ENCODE measurements around the gene GTSF1L.

GTSF1L gene

DNA sequence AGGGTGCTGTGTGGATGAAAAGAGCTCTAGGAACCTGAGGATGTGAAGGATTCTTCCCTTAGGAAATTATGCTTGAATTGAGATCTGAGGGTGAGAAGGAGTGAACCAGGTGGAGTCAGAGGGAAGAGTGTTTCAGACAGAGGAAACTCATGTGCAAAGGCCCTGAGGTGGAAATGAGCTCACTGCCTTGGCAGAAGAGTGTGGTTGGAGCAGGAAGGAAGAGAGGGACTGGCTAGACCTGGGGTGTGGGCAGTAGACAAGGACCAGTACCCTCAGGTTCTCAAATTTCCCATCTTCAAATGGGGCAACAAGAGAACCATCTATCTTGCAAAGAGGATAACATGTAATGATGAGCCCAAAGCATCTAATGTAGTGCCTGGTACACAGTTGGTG is 24.0 kb upstream of the GTSF1L start:
- H3K27me3 Mint-ChIP-seq (ENCODE audit: low read depth, poor library complexity) = peaks cover 21% of the 10 kb centered on the region
- H3K27ac Mint-ChIP-seq = no peak overlapping the region
- TF ChIP-seq CTCF (IDR thresholded peaks at IDR 0.05) = no peak
- peaks cover 5% of the 10 kb centered on the region for H3K9me3 Mint-ChIP-seq
- H3K4me3 Mint-ChIP-seq = no peak overlapping the region
- peaks cover 8% of the 10 kb centered on the region for H3K4me1 Mint-ChIP-seq
- H3K36me3 Mint-ChIP-seq (ENCODE audit: low read depth) = no peaks in the 10 kb centered on the region
- DNase-seq = no peak

GRCh38 chr20:43749734-43750294 is 23.0 kb upstream of the GTSF1L start:
- peaks cover 8% of the 10 kb centered on the region for H3K4me1 Mint-ChIP-seq
- H3K27ac Mint-ChIP-seq = no peak overlapping the region
- peak; percentile 98 for DNase-seq
- no peaks in the 10 kb centered on the region for H3K36me3 Mint-ChIP-seq (ENCODE audit: low read depth)
- peak; percentile 99 for TF ChIP-seq CTCF (IDR thresholded peaks at IDR 0.05)
- no peak overlapping the region for H3K4me3 Mint-ChIP-seq
- H3K9me3 Mint-ChIP-seq = peaks cover 5% of the 10 kb centered on the region
- H3K27me3 Mint-ChIP-seq (ENCODE audit: low read depth, poor library complexity) = peaks cover 21% of the 10 kb centered on the region

DNA sequence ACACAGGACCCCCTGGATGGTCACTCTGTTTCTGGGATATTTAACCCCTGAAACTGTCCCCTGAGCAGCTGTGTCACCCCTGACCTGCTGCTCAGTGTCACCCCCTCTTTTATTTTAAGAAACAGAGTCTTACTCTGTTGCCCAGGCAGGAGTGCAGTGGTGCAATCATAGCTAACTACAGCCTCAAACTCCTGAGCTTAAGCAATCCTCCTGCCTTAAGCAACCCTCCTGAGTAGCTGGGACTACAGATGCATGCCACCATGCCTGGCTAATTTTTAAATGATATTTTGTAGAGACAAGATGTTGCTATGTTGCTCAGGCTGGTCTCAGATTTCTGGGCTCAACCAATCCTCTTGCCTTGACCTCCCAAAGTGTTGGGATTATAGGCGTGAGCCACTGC is 21.5 kb upstream of the GTSF1L start:
- peaks cover 22% of the 10 kb centered on the region for H3K27me3 Mint-ChIP-seq (ENCODE audit: low read depth, poor library complexity)
- no peaks in the 10 kb centered on the region for H3K36me3 Mint-ChIP-seq (ENCODE audit: low read depth)
- DNase-seq = no peak
- no peak overlapping the region for H3K27ac Mint-ChIP-seq
- no peak overlapping the region for H3K4me3 Mint-ChIP-seq
- no peaks in the 10 kb centered on the region for H3K9me3 Mint-ChIP-seq
- TF ChIP-seq CTCF (IDR thresholded peaks at IDR 0.05) = no peak
- H3K4me1 Mint-ChIP-seq = peaks cover 8% of the 10 kb centered on the region

- Mint-ChIP-seq H3K27me3 (ENCODE audit: low read depth, poor library complexity) (peaks cover 25% of the 10 kb centered on the region), H3K9me3 (no peaks in the 10 kb centered on the region), H3K27ac (no peak overlapping the region), H3K4me1 (peaks cover 8% of the 10 kb centered on the region), H3K4me3 (no peak overlapping the region), H3K36me3 (ENCODE audit: low read depth) (no peaks in the 10 kb centered on the region)
- no peak for DNase-seq
- TF ChIP-seq CTCF (IDR thresholded peaks at IDR 0.05) = no peak
Observed at GRCh38 chr20:43746344-43747137, 19.7 kb upstream of the GTSF1L start.

- peaks cover 4% of the 10 kb centered on the region for H3K9me3 Mint-ChIP-seq
- no peak overlapping the region for H3K27ac Mint-ChIP-seq
- DNase-seq = no peak
- TF ChIP-seq CTCF (IDR thresholded peaks at IDR 0.05) = no peak
- H3K36me3 Mint-ChIP-seq (ENCODE audit: low read depth) = no peaks in the 10 kb centered on the region
- peaks cover 8% of the 10 kb centered on the region for H3K4me1 Mint-ChIP-seq
- H3K27me3 Mint-ChIP-seq (ENCODE audit: low read depth, poor library complexity) = peaks cover 17% of the 10 kb centered on the region
- H3K4me3 Mint-ChIP-seq = no peak overlapping the region
Observed at GRCh38 chr20:43744966-43745730, 18.3 kb upstream of the GTSF1L start.

All from nephron progenitor cell (in vitro differentiated cells).